Measurements from ENCODE around the gene CEP290. TPM values are rescaled to one million over a fixed set of nuclear protein-coding genes. Genes with fewer than 3 reads are reported as not detected.

Gene CEP290
- total RNA-seq, 1 donor from 2014 or later: 42.5 TPM

GRCh38 chr12:88153959-88154358 is 12.1 kb upstream of the CEP290 start:
- Mint-ChIP-seq H3K4me1 (no peaks in the 10 kb centered on the region), H3K4me3 (no peak overlapping the region), H3K9me3 (no peaks in the 10 kb centered on the region), H3K36me3 (peaks cover 10% of the 10 kb centered on the region), H3K27me3 (ENCODE audit: low read depth) (no peaks in the 10 kb centered on the region), H3K27ac (no peak overlapping the region)
- TF ChIP-seq, protein P1, sequence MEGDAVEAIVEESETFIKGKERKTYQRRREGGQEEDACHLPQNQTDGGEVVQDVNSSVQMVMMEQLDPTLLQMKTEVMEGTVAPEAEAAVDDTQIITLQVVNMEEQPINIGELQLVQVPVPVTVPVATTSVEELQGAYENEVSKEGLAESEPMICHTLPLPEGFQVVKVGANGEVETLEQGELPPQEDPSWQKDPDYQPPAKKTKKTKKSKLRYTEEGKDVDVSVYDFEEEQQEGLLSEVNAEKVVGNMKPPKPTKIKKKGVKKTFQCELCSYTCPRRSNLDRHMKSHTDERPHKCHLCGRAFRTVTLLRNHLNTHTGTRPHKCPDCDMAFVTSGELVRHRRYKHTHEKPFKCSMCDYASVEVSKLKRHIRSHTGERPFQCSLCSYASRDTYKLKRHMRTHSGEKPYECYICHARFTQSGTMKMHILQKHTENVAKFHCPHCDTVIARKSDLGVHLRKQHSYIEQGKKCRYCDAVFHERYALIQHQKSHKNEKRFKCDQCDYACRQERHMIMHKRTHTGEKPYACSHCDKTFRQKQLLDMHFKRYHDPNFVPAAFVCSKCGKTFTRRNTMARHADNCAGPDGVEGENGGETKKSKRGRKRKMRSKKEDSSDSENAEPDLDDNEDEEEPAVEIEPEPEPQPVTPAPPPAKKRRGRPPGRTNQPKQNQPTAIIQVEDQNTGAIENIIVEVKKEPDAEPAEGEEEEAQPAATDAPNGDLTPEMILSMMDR (IDR thresholded peaks at IDR 0.05; ENCODE audit: unreplicated experiment): peak; percentile 57
- DNase-seq (ENCODE audit: low spot score in 2 of 2, unreplicated experiment in 2 of 2): no peak

DNA sequence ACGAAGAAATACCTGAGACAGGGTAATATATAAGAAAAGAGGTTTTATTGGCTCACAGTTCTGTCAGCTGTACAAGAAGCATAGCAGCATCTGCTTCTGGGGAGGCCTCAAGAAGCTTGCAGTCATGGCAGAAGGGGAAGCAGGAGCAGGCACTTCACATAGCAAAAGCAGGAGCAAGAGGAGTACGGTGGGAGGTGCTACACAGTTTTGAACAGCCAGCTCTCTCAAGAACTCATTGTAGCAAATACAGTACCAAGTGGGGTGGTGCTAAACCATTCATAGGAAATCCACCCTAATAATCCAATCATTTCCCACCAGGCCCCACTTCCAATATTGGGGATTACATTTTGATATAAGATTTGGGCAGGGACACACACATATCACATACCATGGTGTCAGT is 8.2 kb upstream of the CEP290 start:
- TF ChIP-seq, protein P1 (IDR thresholded peaks at IDR 0.05; ENCODE audit: unreplicated experiment): no peak
- no peak for DNase-seq (ENCODE audit: low spot score in 2 of 2, unreplicated experiment in 2 of 2)
- peaks cover 5% of the 10 kb centered on the region for H3K36me3 Mint-ChIP-seq
- peaks cover 10% of the 10 kb centered on the region for H3K4me1 Mint-ChIP-seq
- H3K27ac Mint-ChIP-seq: no peak overlapping the region
- no peak overlapping the region for H3K4me3 Mint-ChIP-seq
- H3K27me3 Mint-ChIP-seq (ENCODE audit: low read depth): no peaks in the 10 kb centered on the region
- H3K9me3 Mint-ChIP-seq: no peaks in the 10 kb centered on the region

- H3K9me3 Mint-ChIP-seq: no peaks in the 10 kb centered on the region
- TF ChIP-seq, protein P1 (IDR thresholded peaks at IDR 0.05; ENCODE audit: unreplicated experiment): no peak
- H3K4me3 Mint-ChIP-seq: no peak overlapping the region
- peaks cover 4% of the 10 kb centered on the region for H3K36me3 Mint-ChIP-seq
- H3K27me3 Mint-ChIP-seq (ENCODE audit: low read depth): no peaks in the 10 kb centered on the region
- DNase-seq (ENCODE audit: low spot score in 2 of 2, unreplicated experiment in 2 of 2): no peak
- H3K27ac Mint-ChIP-seq: no peak overlapping the region
- H3K4me1 Mint-ChIP-seq: peaks cover 35% of the 10 kb centered on the region
These were observed 3.9 kb upstream of the CEP290 start for GRCh38 chr12:88145567-88146505.

GRCh38 chr12:88144546-88145468 is 2.9 kb upstream of the CEP290 start:
- no peaks in the 10 kb centered on the region for H3K36me3 Mint-ChIP-seq
- H3K4me3 Mint-ChIP-seq: peak overlapping the region; percentile 20
- peak overlapping the region; percentile 47 for H3K27ac Mint-ChIP-seq
- H3K9me3 Mint-ChIP-seq: no peaks in the 10 kb centered on the region
- TF ChIP-seq, protein P1 (IDR thresholded peaks at IDR 0.05; ENCODE audit: unreplicated experiment): no peak
- H3K4me1 Mint-ChIP-seq: peaks cover 35% of the 10 kb centered on the region
- no peaks in the 10 kb centered on the region for H3K27me3 Mint-ChIP-seq (ENCODE audit: low read depth)
- DNase-seq (ENCODE audit: low spot score in 2 of 2, unreplicated experiment in 2 of 2): no peak

DNA sequence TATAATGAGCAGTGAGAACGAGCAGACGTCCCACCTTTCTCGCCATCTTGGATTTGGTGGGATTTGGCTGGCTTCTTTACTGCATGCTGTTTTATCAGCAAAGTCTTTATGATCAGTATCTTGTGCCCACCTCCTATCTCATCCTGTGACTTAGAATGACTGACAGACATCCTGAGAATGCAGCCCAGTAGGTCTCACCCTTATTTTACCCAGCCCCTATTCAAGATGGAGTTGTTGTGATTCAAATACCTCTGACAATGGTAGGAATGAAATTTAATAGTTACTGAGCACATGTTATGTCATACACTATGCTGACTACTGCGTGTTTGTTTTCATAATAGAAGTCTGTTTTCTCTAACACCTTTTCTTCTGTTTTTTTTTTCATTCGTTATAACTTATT is 2.1 kb upstream of the CEP290 start:
- no peaks in the 10 kb centered on the region for H3K36me3 Mint-ChIP-seq
- DNase-seq (ENCODE audit: low spot score in 2 of 2, unreplicated experiment in 2 of 2): no peak
- peaks cover 35% of the 10 kb centered on the region for H3K4me1 Mint-ChIP-seq
- peak overlapping the region; percentile 20 for H3K4me3 Mint-ChIP-seq
- peak overlapping the region; percentile 47 for H3K27ac Mint-ChIP-seq
- H3K9me3 Mint-ChIP-seq: no peaks in the 10 kb centered on the region
- no peaks in the 10 kb centered on the region for H3K27me3 Mint-ChIP-seq (ENCODE audit: low read depth)
- TF ChIP-seq, protein P1 (IDR thresholded peaks at IDR 0.05; ENCODE audit: unreplicated experiment): no peak

All from mesothelial cell of epicardium (in vitro differentiated cells).